ENCODE results near the gene UBA7. TPM values are rescaled to one million over a fixed set of nuclear protein-coding genes. Genes with fewer than 3 reads are reported as not detected.
"Not testable (repeated sequence)": the region's sequence is repeated elsewhere in the genome, so short reads cannot be mapped to it uniquely, and the experiment has no call there.

The UBA7 gene
- total RNA-seq, 4 donors from 2014 or later: 77.5 to 112 (median 94.0) TPM

DNA sequence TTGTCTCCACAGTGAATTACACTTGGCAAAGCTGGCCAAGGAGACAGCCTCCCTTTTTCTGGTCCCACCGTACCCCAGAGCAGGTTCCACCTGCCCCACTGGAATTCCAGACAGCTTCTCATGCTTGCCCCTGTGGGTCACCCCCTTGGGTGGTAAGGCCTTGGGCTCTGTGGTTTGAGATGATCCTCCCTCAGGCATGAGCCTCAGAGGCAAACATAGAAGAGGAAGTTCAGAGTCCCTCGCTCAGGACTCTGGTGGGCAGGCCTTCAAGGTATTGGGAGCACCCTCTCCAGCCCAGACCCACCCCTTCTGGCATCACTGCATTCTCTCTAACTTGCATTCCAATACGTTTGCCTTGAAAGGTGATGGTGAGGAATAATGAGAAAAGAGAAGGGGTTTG, 17.6 kb upstream of the UBA7 start:
- no peaks in the 10 kb centered on the region for H3K4me1 ChIP-seq
- TF ChIP-seq, protein P1, sequence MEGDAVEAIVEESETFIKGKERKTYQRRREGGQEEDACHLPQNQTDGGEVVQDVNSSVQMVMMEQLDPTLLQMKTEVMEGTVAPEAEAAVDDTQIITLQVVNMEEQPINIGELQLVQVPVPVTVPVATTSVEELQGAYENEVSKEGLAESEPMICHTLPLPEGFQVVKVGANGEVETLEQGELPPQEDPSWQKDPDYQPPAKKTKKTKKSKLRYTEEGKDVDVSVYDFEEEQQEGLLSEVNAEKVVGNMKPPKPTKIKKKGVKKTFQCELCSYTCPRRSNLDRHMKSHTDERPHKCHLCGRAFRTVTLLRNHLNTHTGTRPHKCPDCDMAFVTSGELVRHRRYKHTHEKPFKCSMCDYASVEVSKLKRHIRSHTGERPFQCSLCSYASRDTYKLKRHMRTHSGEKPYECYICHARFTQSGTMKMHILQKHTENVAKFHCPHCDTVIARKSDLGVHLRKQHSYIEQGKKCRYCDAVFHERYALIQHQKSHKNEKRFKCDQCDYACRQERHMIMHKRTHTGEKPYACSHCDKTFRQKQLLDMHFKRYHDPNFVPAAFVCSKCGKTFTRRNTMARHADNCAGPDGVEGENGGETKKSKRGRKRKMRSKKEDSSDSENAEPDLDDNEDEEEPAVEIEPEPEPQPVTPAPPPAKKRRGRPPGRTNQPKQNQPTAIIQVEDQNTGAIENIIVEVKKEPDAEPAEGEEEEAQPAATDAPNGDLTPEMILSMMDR (IDR thresholded peaks at IDR 0.05): no peak
- TF ChIP-seq POLR2AphosphoS5 (IDR thresholded peaks at IDR 0.05) (no peak), EP300 (IDR thresholded peaks at IDR 0.05; ENCODE audit: low read depth) (no peak), POLR2A (IDR thresholded peaks at IDR 0.05) (no peak)
- no peaks in the 10 kb centered on the region for H3K36me3 ChIP-seq
- no peaks in the 10 kb centered on the region for H3K9me3 ChIP-seq
- H3K4me3 ChIP-seq: no peak overlapping the region
- 78% methylated on average over 3 of the region's 3 CpGs; no CpG with 5 or more reads in 1 of the 2 donors for WGBS, 2 donors (ENCODE audit: low coverage in 1 of 2)
- in situ Hi-C loops (cut with MboI; ENCODE audit: low pct_ligation_motif_present in 1 of 4, low pct_unique_long_range_greater_than_20kb in 1 of 4, low sequenced_read_pairs in 3 of 4) (no loop called here), intact Hi-C loops (cut with DNase I; ENCODE audit: low total_unique reads) (no loop called here)
- DNase-seq: no peak
- H3K27me3 ChIP-seq: no peaks in the 10 kb centered on the region
- no peak overlapping the region for H3K27ac ChIP-seq

- no peaks in the 10 kb centered on the region for H3K4me1 ChIP-seq
- no peak overlapping the region for H3K4me3 ChIP-seq
- H3K9me3 ChIP-seq: no peaks in the 10 kb centered on the region
- intact Hi-C loops (cut with DNase I; ENCODE audit: low total_unique reads): no loop called here
- no peaks in the 10 kb centered on the region for H3K36me3 ChIP-seq
- TF ChIP-seq POLR2AphosphoS5 (IDR thresholded peaks at IDR 0.05): no peak
- TF ChIP-seq, protein P1 (IDR thresholded peaks at IDR 0.05): no peak
- no peak for TF ChIP-seq POLR2A (IDR thresholded peaks at IDR 0.05)
- TF ChIP-seq EP300 (IDR thresholded peaks at IDR 0.05; ENCODE audit: low read depth): no peak
- in situ Hi-C loops (cut with MboI; ENCODE audit: low pct_ligation_motif_present in 1 of 4, low pct_unique_long_range_greater_than_20kb in 1 of 4, low sequenced_read_pairs in 3 of 4): no loop called here
- no peak for DNase-seq
- no peak overlapping the region for H3K27ac ChIP-seq
- H3K27me3 ChIP-seq: no peaks in the 10 kb centered on the region
- 92 to 97% methylated on average over 3 to 6 of the region's 6 CpGs for whole genome bisulfite sequencing, 2 donors (ENCODE audit: low coverage in 1 of 2)
Measured at GRCh38 chr3:49826016-49826415, 12.3 kb upstream of the UBA7 start.

DNA sequence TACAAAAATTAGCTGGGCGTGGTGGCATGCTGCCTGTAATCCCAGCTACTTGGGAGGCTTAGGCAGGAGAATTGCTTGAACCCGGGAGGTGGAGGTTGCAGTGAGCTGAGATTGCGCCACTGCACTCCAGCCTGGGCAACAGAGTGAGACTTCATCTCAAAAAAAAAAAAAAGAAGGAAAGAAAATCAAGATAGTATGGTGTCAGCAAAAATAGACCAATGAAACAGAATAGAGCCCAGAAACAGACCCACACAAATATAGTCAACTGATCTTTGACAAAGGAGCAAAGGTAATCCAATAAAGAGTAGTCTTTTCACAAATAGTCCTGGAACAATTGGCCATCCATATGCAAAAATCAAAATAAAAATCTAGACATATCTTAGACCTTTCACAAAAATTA, 9.4 kb upstream of the UBA7 start:
- H3K9me3 ChIP-seq; intact Hi-C loops (cut with DNase I; ENCODE audit: low total_unique reads); H3K27ac ChIP-seq; H3K36me3 ChIP-seq; H3K4me1 ChIP-seq; DNase-seq; in situ Hi-C loops (cut with MboI; ENCODE audit: low pct_ligation_motif_present in 1 of 4, low pct_unique_long_range_greater_than_20kb in 1 of 4, low sequenced_read_pairs in 3 of 4); H3K4me3 ChIP-seq; H3K27me3 ChIP-seq: not testable (repeated sequence)
- WGBS, 2 donors (ENCODE audit: low coverage in 1 of 2): 93% methylated on average over 3 of the region's 3 CpGs; no CpG with 5 or more reads in 1 of the 2 donors

- intact Hi-C loops (cut with DNase I; ENCODE audit: low total_unique reads): no loop called here
- TF ChIP-seq EP300 (IDR thresholded peaks at IDR 0.05; ENCODE audit: low read depth) (no peak), POLR2AphosphoS5 (IDR thresholded peaks at IDR 0.05) (no peak), POLR2A (IDR thresholded peaks at IDR 0.05) (no peak)
- TF ChIP-seq, protein P1 (IDR thresholded peaks at IDR 0.05): no peak
- peak overlapping the region; percentile 30 to 58 (median 41) for H3K4me3 ChIP-seq
- DNase-seq: no peak
- in situ Hi-C loops (cut with MboI; ENCODE audit: low pct_ligation_motif_present in 1 of 4, low pct_unique_long_range_greater_than_20kb in 1 of 4, low sequenced_read_pairs in 3 of 4): no loop called here
- H3K4me1 ChIP-seq: peaks cover 11 to 21% (median 17%) of the 10 kb centered on the region in 4 donors
- H3K27me3 ChIP-seq: no peaks in the 10 kb centered on the region
- H3K27ac ChIP-seq: peak overlapping the region; percentile 74 to 85 (median 84)
- H3K36me3 ChIP-seq: peaks cover 0 to 6% (median 0%) of the 10 kb centered on the region in 4 donors
- H3K9me3 ChIP-seq: no peaks in the 10 kb centered on the region
- WGBS, 2 donors (ENCODE audit: low coverage in 1 of 2): 28% methylated on average over 7 of the region's 9 CpGs; no CpG with 5 or more reads in 1 of the 2 donors
Measured at GRCh38 chr3:49812916-49813496, 747 bp downstream of the UBA7 start.

Data from transverse colon (tissue), 4 donors.